H9 (cell line): Measurements from ENCODE around the gene KATNB1. TPM values are rescaled to one million over a fixed set of nuclear protein-coding genes. Genes with fewer than 3 reads are reported as not detected.

Source experiments
- DNase-seq: peaks from one replicate; pipeline ENCODE4 v3.0.0-alpha.2; 2017
- H2AFZ ChIP-seq: one replicate; pipeline ENCODE4 v1.6.1; 2013; ENCODE audit warnings: mild to moderate bottlenecking, low read length, control low read depth, moderate library complexity
- H2AK5ac ChIP-seq: 2 replicates; pipeline ENCODE4 v1.6.1; 2013; ENCODE audit warnings: low read length, control low read depth, mixed read lengths; ENCODE audit not compliant: insufficient read length
- H2BK120ac ChIP-seq: one replicate; pipeline ENCODE4 v1.6.1; 2013; ENCODE audit warnings: low read depth, mild to moderate bottlenecking, low read length, control low read depth, inconsistent platforms; ENCODE audit not compliant: poor library complexity, severe bottlenecking
- H2BK12ac ChIP-seq: 2 replicates; pipeline ENCODE4 v1.6.1; 2013; ENCODE audit warnings: low read length, control low read depth, mixed read lengths, low read depth; ENCODE audit not compliant: insufficient read length
- H2BK15ac ChIP-seq: 2 replicates; pipeline ENCODE4 v1.6.1; 2013; ENCODE audit warnings: low read depth, low read length, control low read depth
- H2BK20ac ChIP-seq: one replicate; pipeline ENCODE4 v1.6.1; 2013; ENCODE audit warnings: low read depth, mild to moderate bottlenecking, low read length, control low read depth, inconsistent platforms; ENCODE audit not compliant: poor library complexity, severe bottlenecking
- H2BK5ac ChIP-seq: 2 replicates; pipeline ENCODE4 v1.6.1; 2013; ENCODE audit warnings: low read length, control low read depth, mixed read lengths; ENCODE audit not compliant: insufficient read length
- H3K14ac ChIP-seq: 2 replicates; pipeline ENCODE4 v1.6.1; 2013; ENCODE audit warnings: low read length, control low read depth; ENCODE audit not compliant: insufficient read depth
- H3K18ac ChIP-seq: 2 replicates; pipeline ENCODE4 v1.6.1; 2013; ENCODE audit warnings: low read depth, mild to moderate bottlenecking, mixed read lengths, low read length, control low read depth; ENCODE audit not compliant: insufficient read length
- H3K23ac ChIP-seq: 2 replicates; pipeline ENCODE4 v1.6.1; 2013; ENCODE audit warnings: low read length, control low read depth, mixed read lengths, low read depth; ENCODE audit not compliant: insufficient read length
- H3K23me2 ChIP-seq: 2 replicates; pipeline ENCODE4 v1.6.1; 2013; ENCODE audit warnings: low read depth, mild to moderate bottlenecking, mixed read lengths, low read length, control low read depth; ENCODE audit not compliant: insufficient read length, poor library complexity, severe bottlenecking
- H3K27ac ChIP-seq: 2 replicates; pipeline ENCODE4 v1.5.1; 2013; ENCODE audit warnings: low read length, control low read depth, mixed read lengths, low read depth; ENCODE audit not compliant: insufficient read length
- H3K27me3 ChIP-seq: 2 replicates; pipeline ENCODE4 v1.6.1; 2013; ENCODE audit warnings: low read length, control low read depth, inconsistent platforms; ENCODE audit not compliant: insufficient read depth
- H3K4ac ChIP-seq: 2 replicates; pipeline ENCODE4 v1.6.1; 2013; ENCODE audit warnings: low read depth, mild to moderate bottlenecking, control low read depth, inconsistent platforms, low read length, moderate library complexity
- H3K4me1 ChIP-seq: 2 replicates; pipeline ENCODE4 v1.6.1; 2013; ENCODE audit warnings: low read length, control low read depth, inconsistent platforms; ENCODE audit not compliant: insufficient read depth
- H3K4me2 ChIP-seq: 2 replicates; pipeline ENCODE4 v1.6.1; 2013; ENCODE audit warnings: low read length, control low read depth, mixed read lengths; ENCODE audit not compliant: insufficient read length, insufficient read depth
- H3K56ac ChIP-seq: 2 replicates; pipeline ENCODE4 v1.6.1; 2013; ENCODE audit warnings: low read depth, mild to moderate bottlenecking, mixed read lengths, low read length, control low read depth; ENCODE audit not compliant: insufficient read length
- H3K79me1 ChIP-seq: 2 replicates; pipeline ENCODE4 v1.6.1; 2013; ENCODE audit warnings: low read depth, mild to moderate bottlenecking, moderate library complexity, low read length, control low read depth, inconsistent platforms; ENCODE audit not compliant: insufficient read depth, poor library complexity, severe bottlenecking
- H3K79me2 ChIP-seq: 2 replicates; pipeline ENCODE4 v1.6.1; 2013; ENCODE audit warnings: low read length, control low read depth, inconsistent platforms; ENCODE audit not compliant: insufficient read depth
- H3K9ac ChIP-seq: 2 replicates; pipeline ENCODE4 v1.6.1; 2013; ENCODE audit warnings: low read length, control low read depth, mixed read lengths; ENCODE audit not compliant: insufficient read length; ENCODE audit errors: extremely low read depth
- H3K9me3 ChIP-seq: one replicate; pipeline ENCODE4 v1.6.1; 2013; ENCODE audit warnings: low read depth, low read length, inconsistent platforms; ENCODE audit not compliant: control insufficient read depth
- H3T11ph ChIP-seq: one replicate; pipeline ENCODE4 v1.6.1; 2013; ENCODE audit warnings: mild to moderate bottlenecking, low read length, control low read depth, inconsistent platforms
- H4K20me1 ChIP-seq: one replicate; pipeline ENCODE4 v1.6.1; 2013; ENCODE audit not compliant: control insufficient read depth, insufficient read length, insufficient read depth
- H4K5ac ChIP-seq: 2 replicates; pipeline ENCODE4 v1.6.1; 2013; ENCODE audit warnings: low read depth, mild to moderate bottlenecking, mixed read lengths, low read length, control low read depth; ENCODE audit not compliant: insufficient read length
- H4K8ac ChIP-seq: replicated peaks from 2 replicates; pipeline ENCODE4 v1.6.1; 2013; ENCODE audit warnings: low read length, control low read depth, mixed read lengths, low read depth; ENCODE audit not compliant: insufficient read length
- H4K91ac ChIP-seq: 2 replicates; pipeline ENCODE4 v1.6.1; 2013; ENCODE audit warnings: low read depth, mild to moderate bottlenecking, moderate library complexity, mixed read lengths, low read length, control low read depth; ENCODE audit not compliant: insufficient read length
- H3K27ac Mint-ChIP-seq, 3 experiments: 2 replicates in 2 of 3; 3 replicates in 1 of 3; pipeline ENCODE4 v1.8.0; 2020 to 2021; ENCODE audit warnings: mixed read lengths in 3 of 3, mild to moderate bottlenecking in 1 of 3, moderate library complexity in 1 of 3
- H3K27me3 Mint-ChIP-seq: 2 replicates; pipeline ENCODE4 v1.8.0; 2021; ENCODE audit warnings: low read depth, mild to moderate bottlenecking, moderate library complexity, mixed read lengths
- H3K36me3 Mint-ChIP-seq, 3 experiments: 2 replicates in 2 of 3; 3 replicates in 1 of 3; pipeline ENCODE4 v1.8.0; 2020 to 2021; ENCODE audit warnings: low read depth in 3 of 3, mixed read lengths in 3 of 3; ENCODE audit not compliant: insufficient read depth in 1 of 3
- H3K4me1 Mint-ChIP-seq, 2 experiments: 2 replicates each; pipeline ENCODE4 v1.8.0; 2020; ENCODE audit warnings: mixed read lengths in 2 of 2
- H3K4me3 Mint-ChIP-seq, 2 experiments: 2 replicates in 1 of 2; 3 replicates in 1 of 2; pipeline ENCODE4 v1.8.0; 2020 to 2021; ENCODE audit warnings: mild to moderate bottlenecking in 2 of 2, mixed read lengths in 2 of 2, moderate library complexity in 1 of 2
- H3K9me3 Mint-ChIP-seq, 2 experiments: 2 replicates in 1 of 2; 3 replicates in 1 of 2; pipeline ENCODE4 v1.8.0; 2020; ENCODE audit warnings: mild to moderate bottlenecking in 2 of 2, mixed read lengths in 2 of 2, moderate library complexity in 1 of 2
- WGBS: extraction: QIAGEN DNeasy Blood & Tissue Kit; methylation state at CpG from one replicate; pipeline ENCODE4 v1.1.7; 2013; ENCODE audit warnings: missing lambda C conversion rate, low lambda C conversion rate, mixed read lengths; ENCODE audit not compliant: insufficient read length; ENCODE audit errors: extremely low coverage; 5-methylcytosine and 5-hydroxymethylcytosine counted together
- total RNA-seq: library from RNA; stranded (reverse); gene quantifications from 2 replicates; pipeline ENCODE4 v1.2.1, GENCODE V29; 2021
- TF ChIP-seq, protein P1 (sequence below): fragments of 200-600 bp; sonication (generic); conservative IDR thresholded peaks from 3 replicates; pipeline ENCODE4 v1.8.0; 2021; ENCODE audit warnings: antibody characterized with exemption, mild to moderate bottlenecking

KATNB1 gene
- total RNA-seq, 1 experiment from 2014 or later: 29.9 TPM

DNA sequence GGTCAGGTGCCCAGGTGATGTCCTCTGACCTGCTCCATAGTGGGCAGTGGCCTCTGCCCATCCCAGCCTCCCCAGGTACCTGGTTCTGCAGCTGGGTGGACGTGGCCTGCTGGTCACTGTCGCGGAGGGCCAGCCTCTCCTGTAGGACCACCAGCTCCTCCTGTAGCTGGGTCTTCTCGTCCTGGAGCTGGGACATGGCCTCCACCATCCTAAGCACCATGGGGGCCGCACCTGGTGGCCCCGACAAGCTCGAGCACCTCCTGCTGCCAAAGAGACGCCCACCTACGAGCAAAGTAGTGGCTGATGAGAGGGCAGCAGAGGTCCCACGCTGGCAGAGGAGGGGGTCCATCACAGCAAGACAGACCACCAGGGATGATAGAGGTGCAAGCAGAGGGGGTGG, 49.8 kb downstream of the KATNB1 start:
- no peaks in the 10 kb centered on the region for H3K9me3 ChIP-seq
- no peak overlapping the region for H4K8ac ChIP-seq
- no peak overlapping the region for H2AK5ac ChIP-seq
- H3K27me3 ChIP-seq: no peaks in the 10 kb centered on the region
- H4K20me1 ChIP-seq: no peaks in the 10 kb centered on the region
- H3K27me3 Mint-ChIP-seq: no peaks in the 10 kb centered on the region; the same call in 1 of the 2 replicates
- H2AFZ ChIP-seq: no peak overlapping the region
- no peak overlapping the region for H3K4me2 ChIP-seq
- H3K23me2 ChIP-seq: no peaks in the 10 kb centered on the region
- H3K9me3 Mint-ChIP-seq: no peaks in the 10 kb centered on the region
- no peak overlapping the region for H2BK12ac ChIP-seq
- no peak overlapping the region for H3K27ac ChIP-seq
- no peaks in the 10 kb centered on the region for H3K4me1 ChIP-seq
- H3K18ac ChIP-seq: no peak overlapping the region
- no peak overlapping the region for H3K4me3 Mint-ChIP-seq
- no peaks in the 10 kb centered on the region for H3K79me2 ChIP-seq
- H3K23ac ChIP-seq: no peak overlapping the region
- H3K36me3 Mint-ChIP-seq: no peaks in the 10 kb centered on the region; a peak in 1 of 7 replicates
- no peak for DNase-seq
- H3K27ac Mint-ChIP-seq: peak overlapping the region in 1 of 3 experiments; percentile 84; a peak in 1 of 7 replicates
- H4K5ac ChIP-seq: no peak overlapping the region
- no peak overlapping the region for H3K56ac ChIP-seq
- no peak overlapping the region for H3K14ac ChIP-seq
- H3K79me1 ChIP-seq: no peaks in the 10 kb centered on the region
- no CpG with 5 or more reads among the region's 10 CpGs for whole genome bisulfite sequencing
- H2BK20ac ChIP-seq: no peak overlapping the region
- H3K9ac ChIP-seq: no peak overlapping the region
- H3K4me1 Mint-ChIP-seq: peaks cover 7 to 19% of the 10 kb centered on the region in 2 experiments
- no peak overlapping the region for H2BK15ac ChIP-seq
- no peak overlapping the region for H2BK120ac ChIP-seq
- no peak overlapping the region for H4K91ac ChIP-seq
- no peak overlapping the region for H2BK5ac ChIP-seq
- H3T11ph ChIP-seq: no peak overlapping the region
- no peak overlapping the region for H3K4ac ChIP-seq
- TF ChIP-seq, protein P1, sequence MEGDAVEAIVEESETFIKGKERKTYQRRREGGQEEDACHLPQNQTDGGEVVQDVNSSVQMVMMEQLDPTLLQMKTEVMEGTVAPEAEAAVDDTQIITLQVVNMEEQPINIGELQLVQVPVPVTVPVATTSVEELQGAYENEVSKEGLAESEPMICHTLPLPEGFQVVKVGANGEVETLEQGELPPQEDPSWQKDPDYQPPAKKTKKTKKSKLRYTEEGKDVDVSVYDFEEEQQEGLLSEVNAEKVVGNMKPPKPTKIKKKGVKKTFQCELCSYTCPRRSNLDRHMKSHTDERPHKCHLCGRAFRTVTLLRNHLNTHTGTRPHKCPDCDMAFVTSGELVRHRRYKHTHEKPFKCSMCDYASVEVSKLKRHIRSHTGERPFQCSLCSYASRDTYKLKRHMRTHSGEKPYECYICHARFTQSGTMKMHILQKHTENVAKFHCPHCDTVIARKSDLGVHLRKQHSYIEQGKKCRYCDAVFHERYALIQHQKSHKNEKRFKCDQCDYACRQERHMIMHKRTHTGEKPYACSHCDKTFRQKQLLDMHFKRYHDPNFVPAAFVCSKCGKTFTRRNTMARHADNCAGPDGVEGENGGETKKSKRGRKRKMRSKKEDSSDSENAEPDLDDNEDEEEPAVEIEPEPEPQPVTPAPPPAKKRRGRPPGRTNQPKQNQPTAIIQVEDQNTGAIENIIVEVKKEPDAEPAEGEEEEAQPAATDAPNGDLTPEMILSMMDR: no peak
